Measurements from ENCODE around the gene RIPK3. TPM values are rescaled to one million over a fixed set of nuclear protein-coding genes. Genes with fewer than 3 reads are reported as not detected.

RIPK3 gene
- total and polyA plus RNA-seq, 2 of the 8 experiments (the other 6 are each of a cell fraction or from before 2014, with no cell fraction given) = 0.24 to 0.39 TPM

GRCh38 chr14:24364841-24365240 lies 25.1 kb upstream of the RIPK3 start (continued):
- no peak for TF ChIP-seq HDAC2 (IDR thresholded peaks at IDR 0.05; ENCODE audit: borderline replicate concordance in 1 of 2, low read depth in 2 of 2, low read length in 2 of 2)
- TF ChIP-seq CBX8 (IDR thresholded peaks at IDR 0.05; ENCODE audit: borderline replicate concordance, low read depth, low read length) = no peak
- TF ChIP-seq ASH2L (IDR thresholded peaks at IDR 0.05; ENCODE audit: low read length) = no peak
